ENCODE results near the gene PAFAH2. TPM values are rescaled to one million over a fixed set of nuclear protein-coding genes. Genes with fewer than 3 reads are reported as not detected.

Gene PAFAH2
- total and polyA plus RNA-seq, 2 of the 13 experiments (the other 11 are each of a cell fraction or from before 2014, with no cell fraction given): 6.9 to 9.4 TPM

- TF ChIP-seq HMGXB3 (CRISPR knock-in tag; IDR thresholded peaks at IDR 0.05; ENCODE audit: borderline replicate concordance) (no peak; the same call in 1 of the 2 replicates), POLR2A (IDR thresholded peaks at IDR 0.05; ENCODE audit: insufficient read depth in 1 of 2, low read depth in 2 of 2, low read length in 2 of 2) (peak; percentile 44 to 93; a peak in 3 of 4 replicates), ZSCAN25 (CRISPR knock-in tag; IDR thresholded peaks at IDR 0.05) (no peak), ATF7-NPFF (CRISPR knock-in tag; IDR thresholded peaks at IDR 0.05; ENCODE audit: low read depth) (peak; percentile 37; the same call in 1 of the 2 replicates), ZNF44 (CRISPR knock-in tag; IDR thresholded peaks at IDR 0.05) (no peak), SKI (IDR thresholded peaks at IDR 0.05; ENCODE audit: partially characterized antibody) (no peak), ZBTB26 (CRISPR knock-in tag; IDR thresholded peaks at IDR 0.05; ENCODE audit: borderline replicate concordance) (peak; percentile 55), ZNF772 (CRISPR knock-in tag; IDR thresholded peaks at IDR 0.05) (no peak), PATZ1 (CRISPR knock-in tag; IDR thresholded peaks at IDR 0.05) (peak; percentile 51; the same call in 1 of the 2 replicates), SATB2 (CRISPR knock-in tag; IDR thresholded peaks at IDR 0.05) (no peak), CCAR2 (optimal IDR thresholded peaks at IDR 0.05; ENCODE audit: low read depth, low read length) (no peak), MIER2 (CRISPR knock-in tag; IDR thresholded peaks at IDR 0.05) (peak; percentile 15; the same call in 1 of the 2 replicates), CHD2 (IDR thresholded peaks at IDR 0.05; ENCODE audit: low read depth, low read length) (no peak), ZNF761 (CRISPR knock-in tag; conservative IDR thresholded peaks at IDR 0.05) (peak; percentile 78; the same call in 1 of the 2 replicates), RBFOX2 (IDR thresholded peaks at IDR 0.05; ENCODE audit: low read depth, low read length) (peak; percentile 73)
- TF ChIP-seq, protein P1, sequence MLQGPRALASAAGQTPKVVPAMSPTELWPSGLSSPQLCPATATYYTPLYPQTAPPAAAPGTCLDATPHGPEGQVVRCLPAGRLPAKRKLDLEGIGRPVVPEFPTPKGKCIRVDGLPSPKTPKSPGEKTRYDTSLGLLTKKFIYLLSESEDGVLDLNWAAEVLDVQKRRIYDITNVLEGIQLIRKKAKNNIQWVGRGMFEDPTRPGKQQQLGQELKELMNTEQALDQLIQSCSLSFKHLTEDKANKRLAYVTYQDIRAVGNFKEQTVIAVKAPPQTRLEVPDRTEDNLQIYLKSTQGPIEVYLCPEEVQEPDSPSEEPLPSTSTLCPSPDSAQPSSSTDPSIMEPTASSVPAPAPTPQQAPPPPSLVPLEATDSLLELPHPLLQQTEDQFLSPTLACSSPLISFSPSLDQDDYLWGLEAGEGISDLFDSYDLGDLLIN (CRISPR knock-in tag; IDR thresholded peaks at IDR 0.05; ENCODE audit: borderline replicate concordance): no peak
- TF ChIP-seq, protein P2, sequence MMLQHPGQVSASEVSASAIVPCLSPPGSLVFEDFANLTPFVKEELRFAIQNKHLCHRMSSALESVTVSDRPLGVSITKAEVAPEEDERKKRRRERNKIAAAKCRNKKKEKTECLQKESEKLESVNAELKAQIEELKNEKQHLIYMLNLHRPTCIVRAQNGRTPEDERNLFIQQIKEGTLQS (CRISPR knock-in tag; IDR thresholded peaks at IDR 0.05): no peak
Observed at GRCh38 chr1:26035203-26035958, 37.5 kb upstream of the PAFAH2 start (continued).
